ENCODE results near the gene LIPA. TPM values are rescaled to one million over a fixed set of nuclear protein-coding genes. Genes with fewer than 3 reads are reported as not detected.

Gene LIPA
- total RNA-seq, 1 donor, result 46.7 TPM

- H3K4me1 ChIP-seq (ENCODE audit: insufficient read depth, low read length), result peaks cover 9% of the 10 kb centered on the region
- no peak overlapping the region for H2AFZ ChIP-seq (ENCODE audit: low read length)
- no peaks in the 10 kb centered on the region for H3K79me2 ChIP-seq (ENCODE audit: insufficient read depth, low read length)
- H3K9me3 ChIP-seq (ENCODE audit: low read depth, low read length), result no peaks in the 10 kb centered on the region
- H3K36me3 ChIP-seq (ENCODE audit: insufficient read depth, low read length), result peaks cover 13% of the 10 kb centered on the region
- no peak overlapping the region for H3K27ac ChIP-seq (ENCODE audit: low read depth, low read length)
- H4K20me1 ChIP-seq (ENCODE audit: insufficient read depth, low read length), result no peaks in the 10 kb centered on the region
- no peak for TF ChIP-seq CTCF (IDR thresholded peaks at IDR 0.05; ENCODE audit: extremely low read depth, low read depth, low read length)
- H3K4me2 ChIP-seq (ENCODE audit: insufficient read depth, low read length), result no peak overlapping the region
- no peak overlapping the region for H3K4me3 ChIP-seq (ENCODE audit: insufficient read depth, low read length)
- DNase-seq (ENCODE audit: insufficient read length, low spot score, missing footprints), result no peak
- no peaks in the 10 kb centered on the region for H3K27me3 ChIP-seq (ENCODE audit: insufficient read depth, low read length)
These were observed 36.9 kb downstream of the LIPA start for GRCh38 chr10:89214566-89215165.

- H3K27ac ChIP-seq (ENCODE audit: low read depth, low read length), result no peak overlapping the region
- peaks cover 13% of the 10 kb centered on the region for H3K36me3 ChIP-seq (ENCODE audit: insufficient read depth, low read length)
- no peak overlapping the region for H2AFZ ChIP-seq (ENCODE audit: low read length)
- no peaks in the 10 kb centered on the region for H4K20me1 ChIP-seq (ENCODE audit: insufficient read depth, low read length)
- H3K79me2 ChIP-seq (ENCODE audit: insufficient read depth, low read length), result no peaks in the 10 kb centered on the region
- peak; percentile 58 for TF ChIP-seq CTCF (IDR thresholded peaks at IDR 0.05; ENCODE audit: extremely low read depth, low read depth, low read length)
- H3K9me3 ChIP-seq (ENCODE audit: low read depth, low read length), result no peaks in the 10 kb centered on the region
- no peak overlapping the region for H3K4me2 ChIP-seq (ENCODE audit: insufficient read depth, low read length)
- H3K4me1 ChIP-seq (ENCODE audit: insufficient read depth, low read length), result peaks cover 10% of the 10 kb centered on the region
- DNase-seq (ENCODE audit: insufficient read length, low spot score, missing footprints), result peak; percentile 31
- no peaks in the 10 kb centered on the region for H3K27me3 ChIP-seq (ENCODE audit: insufficient read depth, low read length)
- H3K4me3 ChIP-seq (ENCODE audit: insufficient read depth, low read length), result no peak overlapping the region
These were observed 38.3 kb downstream of the LIPA start for GRCh38 chr10:89213191-89213808.

GRCh38 chr10:89210794-89211425 is 40.7 kb downstream of the LIPA start:
- no peak for DNase-seq (ENCODE audit: insufficient read length, low spot score, missing footprints)
- Histone ChIP-seq H3K4me2 (ENCODE audit: insufficient read depth, low read length) (no peak overlapping the region), H3K4me1 (ENCODE audit: insufficient read depth, low read length) (peaks cover 18% of the 10 kb centered on the region), H4K20me1 (ENCODE audit: insufficient read depth, low read length) (no peaks in the 10 kb centered on the region), H3K27me3 (ENCODE audit: insufficient read depth, low read length) (peaks cover 8% of the 10 kb centered on the region), H3K4me3 (ENCODE audit: insufficient read depth, low read length) (no peak overlapping the region), H3K9me3 (ENCODE audit: low read depth, low read length) (no peaks in the 10 kb centered on the region), H3K36me3 (ENCODE audit: insufficient read depth, low read length) (peaks cover 13% of the 10 kb centered on the region), H3K79me2 (ENCODE audit: insufficient read depth, low read length) (no peaks in the 10 kb centered on the region), H3K27ac (ENCODE audit: low read depth, low read length) (no peak overlapping the region), H2AFZ (ENCODE audit: low read length) (no peak overlapping the region)
- no peak for TF ChIP-seq CTCF (IDR thresholded peaks at IDR 0.05; ENCODE audit: extremely low read depth, low read depth, low read length)

- DNase-seq (ENCODE audit: insufficient read length, low spot score, missing footprints), result no peak
These were observed 41.9 kb downstream of the LIPA start for GRCh38 chr10:89209718-89210117.

More at GRCh38 chr10:89209718-89210117, 41.9 kb downstream of the LIPA start:
- Histone ChIP-seq H3K79me2 (ENCODE audit: insufficient read depth, low read length) (no peaks in the 10 kb centered on the region), H2AFZ (ENCODE audit: low read length) (no peak overlapping the region), H3K4me3 (ENCODE audit: insufficient read depth, low read length) (no peak overlapping the region), H3K9me3 (ENCODE audit: low read depth, low read length) (no peaks in the 10 kb centered on the region), H3K36me3 (ENCODE audit: insufficient read depth, low read length) (peaks cover 5% of the 10 kb centered on the region), H3K27me3 (ENCODE audit: insufficient read depth, low read length) (peaks cover 15% of the 10 kb centered on the region), H3K27ac (ENCODE audit: low read depth, low read length) (no peak overlapping the region), H3K4me2 (ENCODE audit: insufficient read depth, low read length) (no peak overlapping the region), H4K20me1 (ENCODE audit: insufficient read depth, low read length) (no peaks in the 10 kb centered on the region), H3K4me1 (ENCODE audit: insufficient read depth, low read length) (peaks cover 18% of the 10 kb centered on the region)
- no peak for TF ChIP-seq CTCF (IDR thresholded peaks at IDR 0.05; ENCODE audit: extremely low read depth, low read depth, low read length)

Data from osteoblast (primary cell).